ENCODE measurements around the gene NUP214. TPM values are rescaled to one million over a fixed set of nuclear protein-coding genes. Genes with fewer than 3 reads are reported as not detected.
"Not testable (repeated sequence)": the region's sequence is repeated elsewhere in the genome, so short reads cannot be mapped to it uniquely, and the experiment has no call there.

The NUP214 gene
- total RNA-seq, 2 donors from 2014 or later: 105 to 107 TPM

- no peak for DNase-seq
- H3K9me3 ChIP-seq (ENCODE audit: control insufficient read depth, low read length, poor library complexity, severe bottlenecking): no peaks in the 10 kb centered on the region
- Mint-ChIP-seq H3K36me3 (ENCODE audit: low read depth) (peaks cover 2% of the 10 kb centered on the region), H3K27ac (peak overlapping the region; percentile 96), H3K4me1 (peaks cover 35% of the 10 kb centered on the region), H3K4me3 (peak overlapping the region; percentile 78), H3K27me3 (no peaks in the 10 kb centered on the region)
- peak; percentile 32 for ATAC-seq
Measured at GRCh38 chr9:131233995-131234394, 108.6 kb downstream of the NUP214 start.

DNA sequence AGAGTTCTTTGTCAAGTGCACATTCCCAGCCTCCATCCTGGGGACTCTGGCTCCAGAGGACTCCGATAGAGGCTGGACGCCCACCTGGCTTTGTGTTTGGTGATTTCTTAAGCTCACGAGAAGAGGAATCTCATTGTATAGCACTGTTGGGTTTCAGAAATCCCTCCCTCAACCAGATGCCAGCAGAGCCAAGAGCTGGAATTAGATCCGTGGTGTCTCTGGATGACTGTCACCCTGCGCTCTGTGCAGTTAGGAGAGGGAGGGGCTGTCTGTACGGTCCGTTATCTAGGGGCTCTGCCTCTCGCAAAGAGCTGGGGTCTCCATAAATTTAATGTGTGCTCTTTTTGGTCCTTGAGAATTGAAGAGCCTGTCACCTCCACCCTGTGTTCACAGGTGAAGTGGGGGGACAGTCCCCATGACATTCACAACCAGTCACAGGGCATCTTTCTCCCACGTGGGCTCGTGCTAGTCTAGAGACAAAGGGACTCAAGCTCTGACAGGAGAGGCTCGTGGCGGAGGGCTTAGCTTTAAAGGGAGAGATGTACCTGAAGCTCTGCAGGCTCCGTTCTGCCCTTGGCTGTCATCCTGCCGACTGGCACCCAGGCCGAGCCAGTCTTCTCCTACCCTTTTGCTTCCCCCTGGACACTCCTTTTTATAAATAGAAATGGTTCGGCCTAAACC is 109.6 kb downstream of the NUP214 start:
- DNase-seq (no peak), ATAC-seq (no peak)
- H3K9me3 ChIP-seq (ENCODE audit: control insufficient read depth, low read length, poor library complexity, severe bottlenecking): no peaks in the 10 kb centered on the region
- Mint-ChIP-seq H3K27me3 (no peaks in the 10 kb centered on the region), H3K27ac (peak overlapping the region; percentile 96), H3K36me3 (ENCODE audit: low read depth) (peaks cover 2% of the 10 kb centered on the region), H3K4me3 (peak overlapping the region; percentile 33), H3K4me1 (peaks cover 38% of the 10 kb centered on the region)

GRCh38 chr9:131235480-131235851 is 110.1 kb downstream of the NUP214 start:
- DNase-seq: no peak
- Mint-ChIP-seq H3K4me1 (peaks cover 36% of the 10 kb centered on the region), H3K4me3 (no peak overlapping the region), H3K27ac (peak overlapping the region; percentile 96), H3K36me3 (ENCODE audit: low read depth) (peaks cover 2% of the 10 kb centered on the region), H3K27me3 (no peaks in the 10 kb centered on the region)
- H3K9me3 ChIP-seq (ENCODE audit: control insufficient read depth, low read length, poor library complexity, severe bottlenecking): no peaks in the 10 kb centered on the region
- ATAC-seq: no peak

GRCh38 chr9:131236161-131236560 is 110.8 kb downstream of the NUP214 start:
- DNase-seq: no peak
- no peaks in the 10 kb centered on the region for H3K27me3 Mint-ChIP-seq
- no peaks in the 10 kb centered on the region for H3K9me3 ChIP-seq (ENCODE audit: control insufficient read depth, low read length, poor library complexity, severe bottlenecking)
- peaks cover 2% of the 10 kb centered on the region for H3K36me3 Mint-ChIP-seq (ENCODE audit: low read depth)
- no peak for ATAC-seq
- H3K27ac Mint-ChIP-seq: peak overlapping the region; percentile 96
- H3K4me1 Mint-ChIP-seq: peaks cover 36% of the 10 kb centered on the region
- H3K4me3 Mint-ChIP-seq: no peak overlapping the region

DNA sequence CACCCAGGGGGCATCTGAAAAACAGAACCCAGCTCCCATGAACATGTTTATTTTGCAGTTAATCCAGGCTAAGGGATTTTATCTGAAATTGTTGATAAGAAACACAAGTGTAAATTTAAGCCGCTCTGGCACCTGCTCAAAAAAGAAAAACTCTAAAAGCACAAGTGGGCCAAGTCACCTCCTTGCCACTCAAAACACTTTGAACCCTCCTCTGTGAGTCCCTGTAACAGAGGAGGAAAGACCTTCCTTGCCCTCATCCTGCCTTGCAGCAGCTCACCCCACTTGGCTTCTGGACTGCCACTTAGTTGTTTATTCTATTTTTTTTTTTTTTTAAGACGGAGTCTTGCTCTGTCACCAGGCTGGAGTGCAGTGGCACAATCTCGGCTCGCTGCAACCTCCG is 111.4 kb downstream of the NUP214 start:
- H3K4me3 Mint-ChIP-seq: no peak overlapping the region
- DNase-seq (no peak), ATAC-seq (no peak)
- no peaks in the 10 kb centered on the region for H3K27me3 Mint-ChIP-seq
- peaks cover 2% of the 10 kb centered on the region for H3K36me3 Mint-ChIP-seq (ENCODE audit: low read depth)
- H3K9me3 ChIP-seq (ENCODE audit: control insufficient read depth, low read length, poor library complexity, severe bottlenecking): no peaks in the 10 kb centered on the region
- peaks cover 36% of the 10 kb centered on the region for H3K4me1 Mint-ChIP-seq
- H3K27ac Mint-ChIP-seq: peak overlapping the region; percentile 80

DNA sequence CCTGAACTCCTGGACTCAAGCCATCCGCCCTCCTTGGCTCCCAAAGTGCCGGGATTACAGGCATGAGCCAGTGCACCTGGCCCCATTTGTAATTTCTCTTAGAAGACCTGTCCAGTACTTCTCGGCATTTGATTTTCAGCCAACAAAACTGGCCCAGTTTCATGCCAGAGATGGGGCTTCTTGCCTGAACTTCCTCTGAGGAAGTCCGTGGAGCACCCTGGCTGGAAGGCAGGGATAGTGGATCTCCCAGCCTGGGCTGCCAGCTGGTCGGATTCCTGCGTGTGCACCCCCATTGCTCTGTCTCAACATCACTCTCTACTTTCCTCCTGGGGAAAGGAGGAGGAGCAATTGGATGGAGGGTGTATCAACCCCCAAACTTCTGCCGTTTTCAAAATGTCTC is 111.9 kb downstream of the NUP214 start:
- no peaks in the 10 kb centered on the region for H3K27me3 Mint-ChIP-seq
- no peaks in the 10 kb centered on the region for H3K9me3 ChIP-seq (ENCODE audit: control insufficient read depth, low read length, poor library complexity, severe bottlenecking)
- no peak for DNase-seq
- no peak for ATAC-seq
- peaks cover 34% of the 10 kb centered on the region for H3K4me1 Mint-ChIP-seq
- H3K36me3 Mint-ChIP-seq (ENCODE audit: low read depth): peaks cover under 1% of the 10 kb centered on the region
- no peak overlapping the region for H3K4me3 Mint-ChIP-seq
- H3K27ac Mint-ChIP-seq: peak overlapping the region; percentile 80

DNA sequence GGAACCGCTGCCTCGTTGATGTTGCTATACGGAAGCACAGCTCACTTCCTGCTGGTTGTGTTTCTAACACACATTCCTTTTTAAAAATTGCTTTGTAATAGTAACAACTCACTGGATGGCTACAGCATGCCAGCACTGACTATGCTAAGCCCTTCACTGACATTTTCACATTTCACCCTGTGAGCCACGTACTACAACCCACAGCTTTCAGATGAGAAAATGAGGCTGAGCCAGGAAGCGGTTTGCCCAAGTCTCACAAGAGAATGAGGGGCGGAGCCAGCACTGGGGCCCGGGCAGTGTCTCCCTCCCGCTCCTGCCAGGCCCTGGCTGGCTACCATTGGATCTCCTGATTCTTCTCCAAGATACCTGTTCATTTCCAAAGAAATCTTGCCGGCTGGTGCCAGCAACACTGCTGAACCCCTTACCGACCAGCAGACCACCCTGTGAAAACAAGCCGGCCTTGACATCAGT is 112.6 kb downstream of the NUP214 start:
- peaks cover 34% of the 10 kb centered on the region for H3K4me1 Mint-ChIP-seq

GRCh38 chr9:131238402-131239021 is 113.1 kb downstream of the NUP214 start:
- DNase-seq: no peak

More for the DNA sequence above, 112.6 kb downstream of the NUP214 start:
- DNase-seq (peak; percentile 58 to 70 (median 65)), ATAC-seq (peak; percentile 89)
- H3K27ac Mint-ChIP-seq: peak overlapping the region; percentile 80
- H3K4me3 Mint-ChIP-seq: peak overlapping the region; percentile 83
- peaks cover 2% of the 10 kb centered on the region for H3K36me3 Mint-ChIP-seq (ENCODE audit: low read depth)
- H3K27me3 Mint-ChIP-seq: no peaks in the 10 kb centered on the region
- H3K9me3 ChIP-seq (ENCODE audit: control insufficient read depth, low read length, poor library complexity, severe bottlenecking): no peaks in the 10 kb centered on the region

DNA sequence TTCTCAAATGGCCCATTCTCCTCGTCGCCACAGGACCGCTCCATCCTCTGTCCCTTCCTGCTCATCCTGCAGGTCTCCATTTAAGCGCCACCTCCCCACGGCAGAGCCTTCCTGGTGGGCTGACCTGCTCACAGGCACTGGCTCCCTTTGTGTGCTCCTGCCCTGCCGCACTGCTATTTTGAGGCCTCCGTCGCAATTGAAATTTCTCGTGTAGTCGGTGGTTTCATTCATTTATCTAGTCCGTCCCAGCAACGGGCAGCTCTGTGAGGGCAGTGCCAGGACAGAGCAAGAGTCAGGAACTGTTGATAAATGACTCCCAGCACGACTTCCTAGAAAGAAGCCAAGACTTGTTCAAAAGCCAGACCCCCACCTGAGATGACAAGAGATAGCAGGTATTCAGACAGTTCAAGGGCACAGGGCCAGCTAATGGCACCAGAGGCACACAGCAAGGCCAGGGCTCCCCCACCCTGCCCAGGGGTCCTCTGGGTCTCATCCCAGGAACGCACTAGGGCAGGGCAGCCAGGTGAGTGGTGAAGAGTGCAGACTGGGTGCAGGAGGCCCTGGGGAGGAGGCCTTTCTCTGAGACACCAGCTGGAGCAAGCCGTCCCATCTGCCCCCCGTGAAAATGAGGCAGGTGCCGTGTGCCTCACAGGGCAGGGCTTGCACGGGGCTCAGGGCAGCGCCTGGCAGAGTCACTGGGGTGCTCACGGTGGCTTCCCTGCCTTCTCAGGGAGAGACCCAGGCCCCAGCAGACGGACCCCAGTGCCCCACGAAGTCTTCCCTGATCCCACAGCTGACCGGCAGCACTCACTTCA is 114.0 kb downstream of the NUP214 start:
- peak overlapping the region; percentile 80 for H3K27ac Mint-ChIP-seq
- H3K9me3 ChIP-seq (ENCODE audit: control insufficient read depth, low read length, poor library complexity, severe bottlenecking): no peaks in the 10 kb centered on the region
- H3K27me3 Mint-ChIP-seq: no peaks in the 10 kb centered on the region
- DNase-seq: no peak
- peaks cover 3% of the 10 kb centered on the region for H3K36me3 Mint-ChIP-seq (ENCODE audit: low read depth)
- peaks cover 23% of the 10 kb centered on the region for H3K4me1 Mint-ChIP-seq
- H3K4me3 Mint-ChIP-seq: peak overlapping the region; percentile 67
- ATAC-seq: no peak

More at GRCh38 chr9:131238402-131239021, 113.1 kb downstream of the NUP214 start:
- Mint-ChIP-seq H3K27ac (peak overlapping the region; percentile 80), H3K4me3 (peak overlapping the region; percentile 83), H3K27me3 (no peaks in the 10 kb centered on the region), H3K36me3 (ENCODE audit: low read depth) (peaks cover 3% of the 10 kb centered on the region), H3K4me1 (peaks cover 32% of the 10 kb centered on the region)
- no peaks in the 10 kb centered on the region for H3K9me3 ChIP-seq (ENCODE audit: control insufficient read depth, low read length, poor library complexity, severe bottlenecking)
- peak; percentile 12 for ATAC-seq

- H3K27me3 Mint-ChIP-seq: no peaks in the 10 kb centered on the region
- H3K4me3 Mint-ChIP-seq: no peak overlapping the region
- H3K9me3 ChIP-seq (ENCODE audit: control insufficient read depth, low read length, poor library complexity, severe bottlenecking): no peaks in the 10 kb centered on the region
- H3K4me1 Mint-ChIP-seq: peaks cover 18% of the 10 kb centered on the region
- no peak overlapping the region for H3K27ac Mint-ChIP-seq
- ATAC-seq (no peak), DNase-seq (no peak)
- H3K36me3 Mint-ChIP-seq (ENCODE audit: low read depth): peaks cover 3% of the 10 kb centered on the region
Measured at GRCh38 chr9:131240047-131240921, 114.9 kb downstream of the NUP214 start.

DNA sequence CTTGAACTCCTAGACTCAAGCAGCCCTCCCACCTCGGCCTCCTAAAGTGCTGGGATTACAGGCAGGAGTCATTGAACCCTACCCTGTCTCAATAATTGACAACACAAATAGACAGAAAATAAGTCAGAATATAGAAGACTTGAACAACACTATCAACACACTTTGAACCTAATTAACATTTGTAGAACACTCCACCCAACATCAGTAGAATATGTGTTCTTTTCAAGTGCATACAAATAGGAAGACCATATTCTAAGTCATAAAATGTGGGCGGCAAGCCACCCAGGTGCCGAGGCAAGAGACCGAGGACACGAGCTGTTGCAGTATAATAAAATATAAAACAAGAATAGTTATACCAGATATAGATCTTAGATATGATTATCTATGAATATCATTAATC is 118.9 kb downstream of the NUP214 start:
- H3K4me3 Mint-ChIP-seq, DNase-seq, ATAC-seq: not testable (repeated sequence)

GRCh38 chr9:131246618-131247017 is 121.2 kb downstream of the NUP214 start:
- no peak for DNase-seq
- no peak overlapping the region for H3K27ac Mint-ChIP-seq
- H3K36me3 Mint-ChIP-seq (ENCODE audit: low read depth): peaks cover 3% of the 10 kb centered on the region
- peaks cover 6% of the 10 kb centered on the region for H3K4me1 Mint-ChIP-seq
- H3K27me3 Mint-ChIP-seq: no peaks in the 10 kb centered on the region
- no peaks in the 10 kb centered on the region for H3K9me3 ChIP-seq (ENCODE audit: control insufficient read depth, low read length, poor library complexity, severe bottlenecking)
- ATAC-seq: no peak
- H3K4me3 Mint-ChIP-seq: no peak overlapping the region

More for the DNA sequence above, 118.9 kb downstream of the NUP214 start:
- not testable (repeated sequence) for H3K9me3 ChIP-seq (ENCODE audit: control insufficient read depth, low read length, poor library complexity, severe bottlenecking); H3K4me1 Mint-ChIP-seq; H3K36me3 Mint-ChIP-seq (ENCODE audit: low read depth); H3K27ac Mint-ChIP-seq; H3K27me3 Mint-ChIP-seq

All from T-helper 17 cell (primary cell).